Neural crest cell (in vitro differentiated cells): ENCODE measurements around the gene DOK6. TPM values are rescaled to one million over a fixed set of nuclear protein-coding genes. Genes with fewer than 3 reads are reported as not detected.

Experiments
- DNase-seq: peaks from one replicate; pipeline ENCODE4 v3.0.0; 2021; ENCODE audit warnings: low read depth, mixed read lengths, low spot score
- H3K27ac Mint-ChIP-seq: one replicate; pipeline ENCODE4 v1.8.0; 2021; ENCODE audit warnings: mild to moderate bottlenecking, mixed read lengths; ENCODE audit not compliant: unreplicated experiment
- H3K27me3 Mint-ChIP-seq: 2 replicates; pipeline ENCODE4 v1.8.0; 2021; ENCODE audit warnings: low read depth, mild to moderate bottlenecking, mixed read lengths
- H3K36me3 Mint-ChIP-seq: 2 replicates; pipeline ENCODE4 v1.8.0; 2021; ENCODE audit warnings: low read depth, mild to moderate bottlenecking, mixed read lengths
- H3K4me1 Mint-ChIP-seq: 2 replicates; pipeline ENCODE4 v1.8.0; 2021; ENCODE audit warnings: mixed read lengths
- H3K4me3 Mint-ChIP-seq: one replicate; pipeline ENCODE4 v1.8.0; 2021; ENCODE audit warnings: mild to moderate bottlenecking, mixed read lengths
- H3K9me3 Mint-ChIP-seq: 2 replicates; pipeline ENCODE4 v1.8.0; 2021; ENCODE audit warnings: mixed read lengths
- CTCF ChIP-seq: fragments of 200-600 bp; sonication (generic); conservative IDR thresholded peaks from 2 replicates; pipeline ENCODE4 v1.5.0; 2021; ENCODE audit warnings: antibody characterized with exemption, mild to moderate bottlenecking
- total RNA-seq: library from RNA; stranded (reverse); gene quantifications from 2 replicates; pipeline ENCODE4 v1.2.1, GENCODE V29; 2021

DOK6 gene
- total RNA-seq, 1 donor from 2014 or later, result 3.6 TPM

DNA sequence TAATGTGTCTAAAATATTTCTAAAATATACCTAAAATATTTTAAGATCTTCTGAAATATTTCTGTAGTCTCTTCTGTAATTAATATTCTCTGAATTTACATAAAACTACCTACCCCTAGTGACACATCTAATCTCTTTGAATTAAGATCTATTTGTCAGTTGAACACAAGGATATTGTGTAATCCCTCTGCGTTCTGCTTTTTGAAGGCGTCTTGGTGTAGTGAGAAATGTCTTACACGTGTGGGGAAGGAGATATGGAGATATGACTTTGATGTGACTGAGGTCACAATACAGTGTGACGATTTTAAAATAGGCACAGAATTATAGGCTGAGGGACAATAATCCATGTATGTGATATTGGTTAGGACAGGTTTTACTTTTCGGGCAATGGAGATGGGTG, 79.8 kb downstream of the DOK6 start:
- H3K4me3 Mint-ChIP-seq, result no peak overlapping the region
- no peak for TF ChIP-seq CTCF
- H3K36me3 Mint-ChIP-seq, result no peaks in the 10 kb centered on the region
- DNase-seq, result no peak
- H3K9me3 Mint-ChIP-seq, result no peaks in the 10 kb centered on the region
- H3K27ac Mint-ChIP-seq, result no peak overlapping the region
- H3K27me3 Mint-ChIP-seq, result no peaks in the 10 kb centered on the region
- H3K4me1 Mint-ChIP-seq, result no peaks in the 10 kb centered on the region

GRCh38 chr18:69483574-69483973, 82.9 kb downstream of the DOK6 start:
- Mint-ChIP-seq H3K36me3 (peaks cover 3% of the 10 kb centered on the region), H3K27ac (no peak overlapping the region), H3K4me1 (no peaks in the 10 kb centered on the region), H3K9me3 (no peaks in the 10 kb centered on the region), H3K4me3 (no peak overlapping the region), H3K27me3 (no peaks in the 10 kb centered on the region)
- no peak for DNase-seq
- TF ChIP-seq CTCF, result no peak

GRCh38 chr18:69484699-69485396, 84.2 kb downstream of the DOK6 start:
- no peak for TF ChIP-seq CTCF
- H3K27me3 Mint-ChIP-seq, result no peaks in the 10 kb centered on the region
- H3K36me3 Mint-ChIP-seq, result peaks cover 3% of the 10 kb centered on the region
- H3K4me1 Mint-ChIP-seq, result no peaks in the 10 kb centered on the region
- no peak for DNase-seq
- no peak overlapping the region for H3K27ac Mint-ChIP-seq
- no peak overlapping the region for H3K4me3 Mint-ChIP-seq
- H3K9me3 Mint-ChIP-seq, result no peaks in the 10 kb centered on the region

DNA sequence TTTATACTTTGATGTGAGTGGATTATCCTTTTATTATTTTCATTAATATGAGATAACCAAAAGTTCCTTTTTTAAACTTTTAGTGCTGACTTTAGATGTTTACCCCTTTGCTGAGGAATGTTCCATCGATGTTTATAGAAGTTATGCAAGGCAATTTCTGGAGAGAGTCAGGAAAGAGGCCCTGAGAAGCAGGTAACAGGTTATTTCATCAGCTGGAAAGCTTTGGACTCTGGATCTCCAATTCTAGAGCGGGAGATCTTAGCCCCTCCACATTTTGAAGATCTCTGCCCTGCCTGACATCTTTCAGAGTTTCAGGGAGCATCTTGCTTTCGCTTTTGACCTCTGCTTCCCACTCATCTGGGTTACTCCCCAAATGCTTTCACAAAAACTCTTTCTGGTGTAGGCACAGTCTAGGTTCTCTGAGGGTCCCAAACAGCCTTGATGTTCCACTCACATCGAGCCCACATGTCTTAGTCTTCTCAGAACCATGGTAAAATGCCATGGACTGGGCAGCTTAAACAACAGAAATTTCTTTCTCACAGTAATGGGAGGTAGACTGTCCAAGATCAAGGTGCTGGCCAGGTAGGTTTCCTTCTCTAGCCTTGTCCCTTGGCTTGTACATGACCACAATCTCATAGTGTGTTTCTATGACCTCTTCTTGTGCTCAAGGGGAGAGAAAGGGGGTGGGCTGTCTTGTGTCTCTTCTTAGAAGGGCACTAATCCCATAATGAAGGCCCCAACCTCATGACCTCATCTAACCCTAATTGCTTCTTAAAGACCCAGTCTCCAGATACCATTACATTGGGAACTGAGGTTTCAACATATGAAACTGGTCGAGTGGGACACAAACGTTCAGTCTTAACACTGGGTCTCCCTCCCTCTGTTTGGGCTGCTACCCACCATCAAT, 87.1 kb downstream of the DOK6 start:
- Mint-ChIP-seq H3K9me3 (no peaks in the 10 kb centered on the region), H3K4me3 (no peak overlapping the region), H3K27me3 (no peaks in the 10 kb centered on the region), H3K27ac (no peak overlapping the region), H3K36me3 (peaks cover 3% of the 10 kb centered on the region), H3K4me1 (no peaks in the 10 kb centered on the region)
- DNase-seq, result no peak
- no peak for TF ChIP-seq CTCF

GRCh38 chr18:69490072-69490471, 89.4 kb downstream of the DOK6 start:
- no peaks in the 10 kb centered on the region for H3K27me3 Mint-ChIP-seq
- H3K27ac Mint-ChIP-seq, result no peak overlapping the region
- no peaks in the 10 kb centered on the region for H3K4me1 Mint-ChIP-seq

More at GRCh38 chr18:69490072-69490471, 89.4 kb downstream of the DOK6 start:
- Mint-ChIP-seq H3K36me3 (peaks cover 5% of the 10 kb centered on the region), H3K4me3 (no peak overlapping the region), H3K9me3 (no peaks in the 10 kb centered on the region)
- TF ChIP-seq CTCF, result no peak
- no peak for DNase-seq
